SK-N-SH (cell line): ENCODE results near the gene OXER1. TPM values are rescaled to one million over a fixed set of nuclear protein-coding genes. Genes with fewer than 3 reads are reported as not detected.

Experiments
- CTCF ChIA-PET: fragments of 300-600, 350-600 bp; formaldehyde crosslinking; extraction: SDS; loops from one replicate; lab custom pipeline; 2021; lab: Yijun Ruan, JAX
- POLR2A ChIA-PET: fragments of 350-600 bp; sonication (Branson Sonifier 250); formaldehyde crosslinking; extraction: SDS; loops from one replicate; lab custom pipeline; 2020; ENCODE audit warnings: antibody characterized with exemption, inconsistent platforms; lab: Yijun Ruan, JAX
- DNase-seq: peaks from one replicate; pipeline ENCODE4 v3.0.0; 2012
- H2AFZ ChIP-seq: fragments of 200-600 bp; sonication (generic); 2 replicates; pipeline ENCODE4 v1.8.1; 2016; ENCODE audit warnings: antibody characterized with exemption, mild to moderate bottlenecking, low read depth
- H3F3A ChIP-seq: fragments of 200-600 bp; sonication (generic); replicated peaks from 2 replicates; pipeline ENCODE3; 2016; ENCODE audit warnings: antibody characterized with exemption, mild to moderate bottlenecking; ENCODE audit not compliant: insufficient read depth
- H3K27ac ChIP-seq, 2 experiments: fragments of 200-500 bp in 1 of 2; fragments of 200-600 bp in 1 of 2; sonication (Bioruptor generic) in 1 of 2; sonication (generic), shearing (Covaris generic) in 1 of 2; 2 replicates each; pipeline versions ENCODE4 v1.5.1 to v1.6.1; 2014 to 2016; ENCODE audit warnings: low read depth in 2 of 2, inconsistent platforms in 1 of 2, low read length in 1 of 2, mild to moderate bottlenecking in 1 of 2, mixed read lengths in 1 of 2
- H3K27me3 ChIP-seq: fragments of 200-600 bp; sonication (generic), shearing (Covaris generic); 2 replicates; pipeline ENCODE4 v1.6.1; 2016; ENCODE audit warnings: mixed run types; ENCODE audit not compliant: insufficient read depth
- H3K36me3 ChIP-seq, 2 experiments: fragments of 200-500 bp in 1 of 2; fragments of 200-600 bp in 1 of 2; sonication (Bioruptor generic) in 1 of 2; sonication (generic) in 1 of 2; replicated peaks in 1 of 2; 2 replicates each; pipeline versions ENCODE3 to v1.5.1; 2014 to 2016; ENCODE audit warnings: low read length in 1 of 2, mild to moderate bottlenecking in 1 of 2; ENCODE audit not compliant: insufficient read depth in 2 of 2, control insufficient read depth in 1 of 2
- H3K4me1 ChIP-seq, 2 experiments: fragments of 200-500 bp in 1 of 2; fragments of 200-600 bp in 1 of 2; sonication (Bioruptor generic) in 1 of 2; sonication (generic), shearing (Covaris generic) in 1 of 2; 2 replicates each; pipeline versions ENCODE4 v1.5.1 to v1.6.1; 2014 to 2016; ENCODE audit warnings: low read depth in 1 of 2, low read length in 1 of 2, mixed run types in 1 of 2; ENCODE audit not compliant: insufficient read depth in 2 of 2, control insufficient read depth in 1 of 2
- H3K4me2 ChIP-seq: fragments of 200-600 bp; sonication (generic), shearing (Covaris generic); 2 replicates; pipeline ENCODE4 v1.6.1; 2017; ENCODE audit warnings: mixed run types
- H3K4me3 ChIP-seq, 2 experiments: fragments of 200-500 bp in 1 of 2; fragments of 200-600 bp in 1 of 2; sonication (Bioruptor generic) in 1 of 2; sonication (generic), shearing (Covaris generic) in 1 of 2; 2 replicates each; pipeline versions ENCODE4 v1.5.1 to v1.8.1; 2014 to 2016; ENCODE audit warnings: low read depth in 2 of 2, inconsistent platforms in 1 of 2, low read length in 1 of 2, mild to moderate bottlenecking in 1 of 2, mixed read lengths in 1 of 2, moderate library complexity in 1 of 2
- H3K79me2 ChIP-seq: fragments of 200-600 bp; sonication (generic); 2 replicates; pipeline ENCODE4 v1.8.1; 2017; ENCODE audit warnings: mild to moderate bottlenecking; ENCODE audit not compliant: insufficient read depth
- H3K9ac ChIP-seq: fragments of 200-600 bp; sonication (generic); 2 replicates; pipeline ENCODE4 v1.6.1; 2017; ENCODE audit warnings: mixed run types
- H3K9me2 ChIP-seq: fragments of 200-600 bp; sonication (generic); 2 replicates; pipeline ENCODE4 v1.6.1; 2017; ENCODE audit warnings: mixed run types
- H3K9me3 ChIP-seq: fragments of 200-600 bp; sonication (generic); 2 replicates; pipeline ENCODE4 v1.6.1; 2017; ENCODE audit warnings: mixed run types, mild to moderate bottlenecking, moderate library complexity
- H4K20me1 ChIP-seq: fragments of 200-600 bp; sonication (generic); 2 replicates; pipeline ENCODE4 v1.6.1; 2017; ENCODE audit warnings: mild to moderate bottlenecking, mixed run types; ENCODE audit not compliant: insufficient read depth
- EP300 ChIP-seq, 2 experiments: IDR thresholded peaks; 2 replicates each; pipeline versions ENCODE4 v1.4.0 to v1.6.1; 2012; ENCODE audit warnings: borderline replicate concordance in 1 of 2, low read depth in 1 of 2, low read length in 1 of 2
- FOSL2 ChIP-seq: IDR thresholded peaks from 2 replicates; pipeline ENCODE4 v1.4.0; 2012; ENCODE audit warnings: low read depth, mild to moderate bottlenecking, moderate library complexity, borderline replicate concordance
- FOXM1 ChIP-seq: IDR thresholded peaks from 2 replicates; pipeline ENCODE4 v1.4.0; 2012; ENCODE audit warnings: low read depth, mild to moderate bottlenecking
- JUND ChIP-seq: IDR thresholded peaks from 2 replicates; pipeline ENCODE4 v1.4.0; 2012
- POLR2AphosphoS5 ChIP-seq: IDR thresholded peaks from 2 replicates; pipeline ENCODE4 v1.6.1; 2012; ENCODE audit warnings: low read depth, low read length
- RAD21 ChIP-seq: IDR thresholded peaks from 2 replicates; pipeline ENCODE4 v1.6.1; 2012; ENCODE audit warnings: mild to moderate bottlenecking, low read length
- TAF1 ChIP-seq: IDR thresholded peaks from 2 replicates; pipeline ENCODE4 v1.6.1; 2012; ENCODE audit warnings: low read depth, mild to moderate bottlenecking, low read length, moderate library complexity, borderline replicate concordance
- WGBS: methylation state at CpG from one replicate; pipeline ENCODE4 v1.1.6; 2017; ENCODE audit warnings: low lambda C conversion rate; 5-methylcytosine and 5-hydroxymethylcytosine counted together
- polyA plus RNA-seq, 3 experiments: library from polyadenylated mRNA; depleted of rRNA; stranded (reverse); fragments of >200 nt; gene quantifications; 2 replicates each; pipeline ENCODE4 v1.2.3, GENCODE V29; 2012
- TF ChIP-seq, protein P1 (sequence below): fragments of 150-350 bp; IDR thresholded peaks from 2 replicates; pipeline ENCODE4 v1.6.1; 2017; ENCODE audit warnings: antibody characterized with exemption, low read length, low read depth, borderline replicate concordance

The OXER1 gene
- polyA plus RNA-seq, 1 of the 3 experiments (the other 2 are of a cell fraction): not detected

DNA sequence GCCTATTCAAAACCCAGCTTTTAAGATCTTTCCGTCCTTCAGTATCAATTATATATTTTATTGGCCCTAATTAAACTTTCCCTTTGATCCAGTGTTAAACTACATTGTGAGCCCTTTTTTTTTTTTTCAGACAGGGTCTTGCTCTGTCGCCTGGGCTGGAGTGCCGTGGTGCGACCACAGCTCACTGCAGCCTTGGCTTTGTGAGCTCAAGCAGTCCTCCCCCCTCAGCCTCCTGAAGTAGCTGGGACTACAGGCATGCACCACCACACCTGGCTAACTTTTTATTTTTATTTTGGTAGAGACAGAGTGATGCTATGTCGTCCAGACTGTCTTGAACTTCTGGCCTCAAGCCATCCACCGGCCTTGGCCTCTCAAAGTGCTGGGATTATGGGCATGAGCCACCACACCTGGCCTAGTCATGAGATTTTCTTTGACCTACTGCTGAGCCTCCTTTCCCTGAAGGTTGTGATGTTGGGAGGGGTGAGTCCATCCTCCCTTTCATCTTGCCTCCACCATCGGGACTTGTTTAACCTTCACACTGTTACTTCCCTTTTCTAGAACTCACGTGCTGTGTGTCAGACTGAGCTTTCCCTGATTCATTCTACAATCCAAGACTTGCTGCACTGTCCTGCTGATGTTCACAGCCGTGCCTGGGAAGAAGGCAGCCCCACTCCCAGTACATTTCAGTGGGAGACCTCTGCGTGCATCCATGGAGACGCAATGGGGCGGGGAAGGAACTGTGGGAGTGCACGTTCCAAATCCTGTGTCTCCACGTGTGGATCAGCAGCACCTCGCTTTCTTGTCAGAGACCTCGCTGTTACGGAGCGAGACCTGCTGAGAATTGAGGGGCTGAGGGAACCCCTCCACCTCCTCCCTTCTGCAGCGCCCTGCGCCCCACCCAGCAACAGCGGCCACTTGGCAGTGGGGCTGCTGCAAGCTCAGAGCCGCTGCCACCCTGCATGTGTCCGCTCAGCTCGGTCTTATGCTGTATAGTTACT is 10.8 kb downstream of the OXER1 start:
- WGBS: 96% methylated on average over 24 of the region's 24 CpGs
- POLR2A ChIA-PET: interaction anchor here (2.5 kb wide), 1 partner anchor 57 kb away, joined by 7 read pairs; no protein-coding TSS in a partner anchor

GRCh38 chr2:42752314-42752713 is 11.6 kb downstream of the OXER1 start:
- H3K27ac ChIP-seq: no peak overlapping the region
- H3K9me3 ChIP-seq: no peaks in the 10 kb centered on the region
- peaks cover 0 to 38% of the 10 kb centered on the region in 2 experiments; a peak in 1 of 4 replicates for H3K4me1 ChIP-seq
- H3K9ac ChIP-seq: no peak overlapping the region
- no peaks in the 10 kb centered on the region for H4K20me1 ChIP-seq
- POLR2A ChIA-PET: interaction anchor here (0.6 kb wide), 1 partner anchor 499 kb away, joined by 3 read pairs; no protein-coding TSS in a partner anchor
- H3K79me2 ChIP-seq: no peaks in the 10 kb centered on the region
- no peaks in the 10 kb centered on the region for H3F3A ChIP-seq
- no peaks in the 10 kb centered on the region for H3K36me3 ChIP-seq
- H2AFZ ChIP-seq: no peak overlapping the region
- CTCF ChIA-PET: interaction anchor here (0.9 to 6.2 kb wide), 4 partner anchors 10 to 89 kb away, joined by 3 to 34 read pairs (median 10); no protein-coding TSS in a partner anchor
- TF ChIP-seq TAF1: no peak
- TF ChIP-seq EP300 (IDR thresholded peaks at IDR 0.05; ENCODE audit: borderline replicate concordance in 1 of 2, low read depth in 1 of 2, low read length in 1 of 2): no peak
- no peak for TF ChIP-seq RAD21
- TF ChIP-seq POLR2AphosphoS5: no peak
- TF ChIP-seq, all 33 proteins: peak for 0
- H3K4me3 ChIP-seq: no peak overlapping the region
- H3K27me3 ChIP-seq: no peaks in the 10 kb centered on the region
- H3K4me2 ChIP-seq: no peak overlapping the region
- 73% methylated on average over 2 of the region's 2 CpGs for WGBS
- H3K9me2 ChIP-seq: no peaks in the 10 kb centered on the region
- DNase-seq: no peak

More for the DNA sequence above, 10.8 kb downstream of the OXER1 start:
- Histone ChIP-seq H3K9ac (no peak overlapping the region), H3K79me2 (no peaks in the 10 kb centered on the region), H3K27ac (no peak overlapping the region; a peak in 1 of 4 replicates), H3K4me2 (no peak overlapping the region), H3F3A (no peaks in the 10 kb centered on the region), H2AFZ (no peak overlapping the region), H3K27me3 (no peaks in the 10 kb centered on the region), H3K36me3 (no peaks in the 10 kb centered on the region), H3K4me1 (peaks cover 0 to 38% of the 10 kb centered on the region in 2 experiments; a peak in 1 of 4 replicates), H3K4me3 (no peak overlapping the region), H4K20me1 (no peaks in the 10 kb centered on the region), H3K9me3 (no peaks in the 10 kb centered on the region), H3K9me2 (no peaks in the 10 kb centered on the region)
- TF ChIP-seq FOXM1: no peak
- TF ChIP-seq FOSL2: no peak
- TF ChIP-seq, protein P1, sequence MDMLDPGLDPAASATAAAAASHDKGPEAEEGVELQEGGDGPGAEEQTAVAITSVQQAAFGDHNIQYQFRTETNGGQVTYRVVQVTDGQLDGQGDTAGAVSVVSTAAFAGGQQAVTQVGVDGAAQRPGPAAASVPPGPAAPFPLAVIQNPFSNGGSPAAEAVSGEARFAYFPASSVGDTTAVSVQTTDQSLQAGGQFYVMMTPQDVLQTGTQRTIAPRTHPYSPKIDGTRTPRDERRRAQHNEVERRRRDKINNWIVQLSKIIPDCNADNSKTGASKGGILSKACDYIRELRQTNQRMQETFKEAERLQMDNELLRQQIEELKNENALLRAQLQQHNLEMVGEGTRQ: no peak
- TF ChIP-seq JUND: no peak
- CTCF ChIA-PET: interaction anchor here (0.9 to 6.2 kb wide), 6 partner anchors 11 to 90 kb away, joined by 3 to 34 read pairs (median 3); partner anchors contain the start of gene OXER1
- DNase-seq: no peak
